NCI-H2227 (cell line): Measurements from ENCODE around the gene MAFF.
"Not testable (repeated sequence)": the region's sequence is repeated elsewhere in the genome, so short reads cannot be mapped to it uniquely, and the experiment has no call there.

ENCODE experiments used
- DNase-seq: peaks from one replicate; lab custom pipeline; 2025; ENCODE audit not compliant: unreplicated experiment; lab: John Stamatoyannopoulos, UW

MAFF gene

DNA sequence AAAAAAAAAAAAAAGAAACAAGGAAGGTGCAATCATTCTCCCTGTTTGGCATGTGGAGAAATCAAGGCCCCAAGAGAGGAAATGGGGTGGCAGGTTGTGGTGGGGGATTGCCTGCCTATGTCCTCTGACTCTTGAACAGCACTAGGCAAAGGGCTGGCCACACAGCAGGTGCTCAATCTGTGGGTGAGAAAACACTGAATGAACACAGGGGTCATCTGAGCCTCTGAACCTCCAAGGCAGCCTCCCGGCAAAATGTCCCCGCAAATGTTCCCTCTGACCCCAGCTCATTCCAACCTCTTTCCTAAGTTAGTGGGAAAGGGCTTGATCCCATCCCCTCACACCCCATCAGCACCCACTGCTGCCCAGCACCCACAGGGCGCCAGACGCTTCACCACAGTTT is 24.8 kb upstream of the MAFF start:
- DNase-seq = no peak

DNA sequence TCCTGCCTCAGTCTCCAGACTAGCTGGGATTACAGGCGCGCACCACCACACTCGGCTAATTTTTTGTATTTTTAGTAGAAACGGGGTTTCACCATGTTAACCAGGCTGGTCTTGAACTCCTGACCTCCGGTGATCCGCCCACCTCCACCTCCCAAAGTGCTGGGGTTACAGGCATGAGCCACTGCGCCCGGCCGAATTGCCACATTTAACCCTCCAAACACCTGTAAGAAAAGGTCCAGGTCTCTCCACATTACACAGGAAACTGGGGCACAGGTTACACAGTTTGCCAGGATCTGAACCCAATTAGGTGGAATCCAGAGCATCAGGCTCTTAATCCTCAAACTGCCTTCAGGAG is 24.2 kb upstream of the MAFF start:
- not testable (repeated sequence) for DNase-seq

DNA sequence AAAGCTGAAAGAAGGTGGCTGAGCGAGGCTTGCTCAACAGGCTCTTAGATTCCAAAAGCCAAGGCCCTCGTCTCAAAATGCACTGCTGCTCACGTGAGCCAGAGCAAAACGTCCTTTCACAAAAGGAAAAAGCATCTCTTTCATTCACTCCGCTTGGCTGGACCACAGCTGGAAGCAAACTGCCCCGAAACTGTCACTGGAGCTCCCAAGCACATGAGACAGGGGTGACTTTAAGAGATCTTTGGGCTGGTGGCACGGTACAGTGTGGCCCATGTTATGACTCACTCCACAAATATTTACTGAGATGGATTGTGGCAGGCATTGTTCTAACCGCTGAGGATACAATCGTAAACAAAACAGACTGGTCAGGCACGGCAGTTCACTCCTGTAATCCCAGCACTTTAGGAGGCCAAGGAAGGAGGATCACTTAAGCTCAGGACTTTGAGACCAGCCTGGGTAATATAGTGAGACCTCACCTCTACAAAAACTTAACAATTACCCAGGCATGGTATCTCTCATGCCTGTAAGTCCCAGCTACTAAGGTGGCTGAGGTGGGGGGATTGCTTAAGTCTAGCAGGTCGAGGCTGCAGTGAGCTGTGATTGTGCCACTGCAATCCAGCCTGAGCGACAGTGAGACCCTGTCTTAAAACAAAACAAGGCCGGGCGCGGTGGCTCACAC is 23.7 kb upstream of the MAFF start:
- DNase-seq = no peak

DNA sequence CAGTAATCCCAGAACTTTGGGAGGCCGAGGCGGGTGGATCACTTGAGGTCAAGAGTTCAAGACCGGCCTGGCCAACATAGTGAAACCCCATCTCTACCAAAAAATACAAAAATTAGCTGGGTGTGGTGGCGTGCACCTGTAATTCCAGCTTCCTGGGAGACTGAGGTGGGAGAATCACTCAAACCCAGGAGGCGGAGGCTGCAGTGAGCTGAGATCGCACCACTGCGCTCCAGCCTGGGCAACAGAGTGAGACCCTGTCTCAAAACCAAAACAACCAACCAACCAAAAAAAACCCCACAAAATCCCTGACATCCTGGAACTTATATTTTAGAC is 23.2 kb upstream of the MAFF start:
- not testable (repeated sequence) for DNase-seq

DNA sequence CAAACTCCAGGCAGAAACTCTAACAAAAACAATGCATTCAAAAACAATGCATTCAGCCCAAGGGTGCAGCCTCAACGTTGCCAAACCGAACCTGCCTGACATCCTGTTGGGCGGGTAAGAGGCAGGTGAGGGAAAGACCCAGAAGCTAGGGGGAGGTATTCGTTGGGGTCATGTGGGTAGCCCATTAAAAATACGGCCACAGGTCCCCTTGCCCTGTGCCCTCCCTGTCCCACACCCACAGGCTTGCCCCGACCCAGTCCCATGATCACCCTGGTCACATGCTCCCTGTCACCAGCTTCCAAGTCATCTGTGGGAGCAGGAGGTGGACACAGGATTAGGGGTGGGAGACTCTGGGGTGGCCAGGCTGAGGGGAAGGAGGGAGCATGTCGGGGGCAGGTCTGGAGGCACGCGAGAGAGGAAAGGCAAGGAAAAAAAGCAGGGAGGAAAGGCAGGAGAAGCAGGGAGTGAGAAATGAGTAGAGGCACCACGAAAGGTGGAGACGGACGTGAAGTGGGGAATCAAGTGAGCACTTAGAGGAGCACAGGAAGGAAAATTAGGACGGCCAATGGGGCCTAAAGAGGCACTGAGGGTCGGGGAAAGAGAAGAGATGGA is 20.8 kb upstream of the MAFF start:
- no peak for DNase-seq

DNA sequence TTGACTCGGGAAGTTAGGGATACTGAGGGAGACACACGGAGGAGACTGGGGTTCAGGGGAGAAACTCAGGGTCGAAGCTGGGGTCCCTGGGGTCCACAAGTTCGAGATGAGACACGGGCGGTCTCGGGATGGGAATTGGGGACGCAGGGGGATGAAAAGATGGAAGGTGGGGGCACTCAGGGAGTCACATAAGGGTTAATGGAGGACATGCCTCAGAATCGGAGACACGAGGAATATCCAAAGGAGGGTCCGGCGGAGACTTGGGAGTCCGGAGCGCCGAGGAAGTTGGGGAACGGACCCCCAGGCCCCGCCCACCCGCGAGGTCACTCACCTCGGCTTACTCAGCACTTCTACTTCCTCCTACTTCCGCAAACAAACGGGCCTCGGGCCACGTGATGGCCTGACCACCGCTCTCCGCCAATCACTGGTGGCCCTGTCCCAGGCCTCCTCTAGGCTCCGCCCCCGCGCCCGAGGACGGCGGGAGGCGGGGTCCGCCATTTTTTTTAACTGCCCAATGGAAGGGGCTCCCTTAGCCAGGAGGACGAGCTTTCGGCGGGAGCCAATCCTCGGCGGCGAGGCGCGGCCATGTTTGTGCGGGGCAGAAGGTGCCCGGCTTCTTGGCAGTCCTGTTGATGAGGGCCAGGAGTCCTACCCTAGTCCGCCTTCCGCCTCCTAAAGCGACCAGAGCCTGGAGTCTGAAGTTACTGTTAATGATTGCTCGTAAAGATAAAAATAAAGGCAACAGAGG is 20.2 kb upstream of the MAFF start, which contains the start of gene PLA2G6:
PLA2G6 (minus strand) TSS at position 378 of the 748 bp plus-strand sequence. CDS start 12,404 bp downstream, outside the sequence.
- peak; percentile 98 for DNase-seq

DNA sequence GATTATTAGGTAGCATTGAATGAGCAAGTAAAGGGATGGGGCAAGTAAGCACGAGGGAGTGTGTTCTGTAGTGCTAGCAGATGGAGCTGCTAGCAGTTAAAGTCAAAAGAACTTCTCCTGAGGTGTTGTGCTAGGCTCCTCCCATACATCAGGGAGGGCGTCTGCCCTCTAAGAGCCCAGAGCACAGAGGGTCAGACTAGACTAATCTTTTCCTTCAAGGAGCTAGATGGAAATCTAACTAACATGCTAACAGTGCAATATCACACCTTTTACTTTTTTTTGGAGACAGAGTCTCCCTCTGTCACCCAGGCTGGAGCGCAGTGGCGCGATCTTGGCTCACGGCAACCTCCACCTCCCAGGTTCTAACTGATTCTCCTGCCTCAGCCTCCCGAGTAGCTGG is 17.0 kb upstream of the MAFF start:
- DNase-seq = no peak

DNA sequence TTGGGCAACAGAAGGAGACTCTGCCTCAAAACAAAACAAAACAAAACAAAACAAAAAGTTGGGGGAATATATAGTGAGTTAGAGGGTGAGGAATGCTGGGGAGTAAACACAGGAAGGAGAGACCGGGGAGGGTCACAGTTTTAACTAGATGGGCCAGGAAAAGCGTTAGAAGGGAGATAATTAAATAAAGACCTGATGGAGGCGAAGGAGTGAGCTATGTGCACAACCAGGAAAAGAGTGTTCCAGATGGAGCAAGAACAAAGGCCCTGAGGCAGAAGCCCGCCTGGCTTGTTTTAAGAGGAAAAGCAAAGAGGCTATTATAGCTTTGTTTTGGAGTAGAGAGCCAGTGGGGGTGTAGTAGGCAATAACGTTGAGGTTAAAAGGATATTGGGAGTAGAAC is 15.4 kb upstream of the MAFF start:
- no peak for DNase-seq

DNA sequence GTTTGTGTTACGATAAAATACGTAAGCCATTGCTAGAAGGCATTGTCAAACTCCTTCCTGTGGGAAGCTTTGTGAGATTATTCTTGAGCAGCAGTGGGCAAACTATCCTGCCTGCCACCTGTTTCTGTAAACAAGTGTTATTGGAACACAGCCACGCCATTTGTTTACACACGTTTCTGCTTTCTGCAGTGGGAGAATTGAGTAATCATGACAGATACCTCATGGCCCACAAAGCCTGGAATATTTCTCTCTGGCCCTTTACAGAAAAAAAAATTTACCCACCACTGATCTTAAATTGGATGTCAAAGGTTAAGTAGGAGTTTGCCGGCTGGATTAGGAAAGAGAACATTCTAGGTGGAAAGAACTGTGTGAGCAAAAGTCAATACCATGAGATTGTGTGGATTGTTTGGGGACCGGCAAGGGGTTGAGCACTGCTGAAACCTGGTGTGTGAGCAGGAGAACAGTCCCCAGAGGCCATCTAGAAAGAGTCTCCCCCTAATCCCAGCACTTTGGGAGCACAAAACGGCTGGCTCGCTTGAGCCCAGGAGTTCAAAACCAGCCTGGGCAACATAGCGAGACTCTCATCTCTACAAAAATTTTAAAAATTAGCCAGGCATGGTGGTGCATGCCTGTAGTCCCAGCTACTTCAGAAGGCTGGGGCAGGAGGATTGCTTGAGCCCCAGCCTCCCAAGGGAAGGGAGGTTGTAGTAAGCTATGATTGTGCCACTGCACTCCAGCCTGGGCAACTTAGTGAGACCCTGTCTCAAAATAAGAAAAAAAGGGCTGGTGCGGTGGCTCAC is 14.2 kb upstream of the MAFF start:
- peak; percentile 12 for DNase-seq

DNA sequence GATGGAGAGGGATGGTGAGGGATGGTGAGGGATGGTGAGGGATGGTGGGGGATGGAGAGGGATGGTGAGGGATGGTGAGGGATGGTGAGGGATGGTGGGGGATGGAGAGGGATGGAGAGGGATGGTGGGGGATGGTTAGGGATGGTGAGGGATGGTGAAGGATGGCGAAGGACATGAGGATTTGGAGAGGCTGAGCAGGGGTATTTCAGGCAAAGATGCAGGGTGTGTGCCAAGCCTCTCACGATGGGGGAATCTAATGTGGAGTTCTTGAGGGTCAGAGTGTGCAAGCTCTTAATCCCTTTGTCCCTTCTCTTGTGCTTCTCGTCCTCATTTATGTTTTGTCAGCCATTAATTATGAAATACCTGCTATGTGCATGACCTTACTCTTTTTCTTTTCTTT is 12.7 kb upstream of the MAFF start:
- no peak for DNase-seq

DNA sequence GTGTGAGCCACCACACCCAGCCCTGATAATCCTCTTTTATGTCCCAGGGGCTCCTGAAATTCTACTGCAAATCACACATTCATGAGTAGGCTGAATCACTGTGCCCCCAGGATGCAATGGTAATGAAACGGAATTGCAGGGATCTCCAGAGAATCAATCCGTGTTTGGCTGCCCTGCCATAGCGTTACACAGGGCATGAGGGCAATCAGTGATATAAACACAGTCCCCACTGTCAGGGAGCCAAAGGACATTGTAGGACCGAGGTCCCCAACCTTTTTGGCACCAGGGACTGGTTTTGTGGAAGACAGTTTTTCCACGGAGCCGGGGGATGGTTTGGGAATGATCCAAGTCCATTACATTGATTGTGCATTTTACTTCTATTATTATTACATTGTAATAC is 11.2 kb upstream of the MAFF start:
- no peak for DNase-seq

DNA sequence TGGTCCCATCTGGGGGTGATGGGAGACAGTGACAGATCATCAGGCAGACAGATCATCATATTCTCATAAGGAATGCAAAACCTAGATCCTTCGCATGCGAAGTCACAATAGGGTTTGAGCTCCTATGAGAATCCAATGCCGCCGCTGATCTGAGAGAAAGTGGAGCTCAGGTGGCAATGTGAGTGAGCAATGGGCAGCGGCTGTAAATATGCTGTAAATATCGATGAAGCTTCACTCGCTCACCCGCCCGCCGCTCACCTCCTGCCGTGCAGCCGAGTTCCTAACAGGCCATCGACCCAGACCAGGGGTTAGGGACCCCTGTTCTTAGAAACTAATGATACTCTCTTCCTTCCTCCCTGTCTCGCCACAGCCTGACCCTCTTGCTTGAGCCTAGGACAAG is 10.7 kb upstream of the MAFF start:
- no peak for DNase-seq

DNA sequence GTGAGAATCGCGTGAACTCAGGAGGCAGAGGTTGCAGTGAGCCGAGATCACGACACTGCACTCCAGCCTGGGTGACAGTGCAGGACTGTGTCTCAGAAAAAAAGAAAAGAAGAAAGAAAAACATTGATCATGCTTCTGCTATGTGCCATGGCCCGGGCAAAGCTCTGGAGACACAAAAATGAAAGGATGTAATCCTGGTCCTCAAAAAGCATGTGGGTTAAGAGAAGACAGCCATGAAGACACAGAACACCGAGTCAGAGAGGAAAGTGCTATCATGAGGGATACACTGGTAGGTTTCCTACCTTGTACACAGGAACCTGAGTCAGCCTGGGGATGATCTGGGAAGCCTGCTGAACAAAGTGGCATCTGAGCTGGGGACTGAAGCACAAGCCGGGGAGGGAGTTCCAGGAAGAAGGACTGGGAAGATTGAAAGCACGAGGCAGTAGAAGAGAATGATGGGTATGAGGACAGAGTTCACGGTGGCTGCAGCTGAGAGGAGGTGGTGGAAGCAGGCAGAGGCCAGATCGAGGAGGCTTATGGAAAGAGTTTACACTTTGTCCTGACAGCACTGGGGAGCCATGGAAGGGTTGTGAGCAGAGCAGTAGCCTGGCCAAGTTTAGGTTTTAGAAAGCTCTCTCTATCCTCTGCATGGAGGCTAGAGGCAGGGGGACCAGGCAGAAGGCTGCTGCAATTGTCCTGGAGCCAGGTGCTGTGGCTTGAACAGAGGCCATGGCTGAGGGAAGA is 9.9 kb upstream of the MAFF start:
- DNase-seq = no peak

DNA sequence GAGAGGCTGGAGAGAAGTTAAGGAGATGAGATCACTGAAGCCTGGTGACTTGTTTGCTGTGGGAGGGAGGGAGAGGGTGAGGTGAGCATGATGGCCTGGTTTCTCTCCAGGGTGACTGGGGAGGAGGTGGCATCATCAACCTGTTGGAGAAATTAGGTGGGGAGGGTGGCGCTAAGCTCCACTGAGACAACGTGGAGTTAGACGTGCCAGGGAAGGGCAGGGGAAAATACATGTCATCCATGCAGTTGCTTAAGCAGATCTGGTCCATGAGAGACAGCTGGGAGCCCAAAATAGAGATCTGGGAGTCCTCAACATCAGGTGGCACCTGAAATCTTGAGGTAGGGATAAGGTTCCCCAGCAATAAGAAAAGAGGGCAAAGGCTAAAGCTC is 9.3 kb upstream of the MAFF start:
- no peak for DNase-seq

DNA sequence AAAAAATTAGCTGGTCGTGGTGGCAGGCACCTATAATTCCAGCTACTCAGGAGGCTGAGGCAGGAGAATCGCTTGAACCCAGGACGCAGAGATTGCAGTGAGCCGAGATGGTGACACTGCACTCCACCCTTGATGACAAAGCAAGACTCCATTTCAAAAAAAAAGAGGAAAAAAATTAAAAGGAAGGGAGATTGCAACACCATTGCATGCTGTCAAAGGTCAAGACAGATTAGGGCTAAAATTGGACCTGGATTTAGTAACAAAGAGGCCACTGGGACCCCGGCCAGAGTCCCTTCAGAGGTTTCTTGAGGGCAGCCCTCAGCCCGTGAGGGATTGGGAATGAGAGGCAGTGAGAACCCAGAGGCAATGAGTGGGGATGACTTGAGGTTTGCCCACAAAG is 8.2 kb upstream of the MAFF start:
- no peak for DNase-seq

DNA sequence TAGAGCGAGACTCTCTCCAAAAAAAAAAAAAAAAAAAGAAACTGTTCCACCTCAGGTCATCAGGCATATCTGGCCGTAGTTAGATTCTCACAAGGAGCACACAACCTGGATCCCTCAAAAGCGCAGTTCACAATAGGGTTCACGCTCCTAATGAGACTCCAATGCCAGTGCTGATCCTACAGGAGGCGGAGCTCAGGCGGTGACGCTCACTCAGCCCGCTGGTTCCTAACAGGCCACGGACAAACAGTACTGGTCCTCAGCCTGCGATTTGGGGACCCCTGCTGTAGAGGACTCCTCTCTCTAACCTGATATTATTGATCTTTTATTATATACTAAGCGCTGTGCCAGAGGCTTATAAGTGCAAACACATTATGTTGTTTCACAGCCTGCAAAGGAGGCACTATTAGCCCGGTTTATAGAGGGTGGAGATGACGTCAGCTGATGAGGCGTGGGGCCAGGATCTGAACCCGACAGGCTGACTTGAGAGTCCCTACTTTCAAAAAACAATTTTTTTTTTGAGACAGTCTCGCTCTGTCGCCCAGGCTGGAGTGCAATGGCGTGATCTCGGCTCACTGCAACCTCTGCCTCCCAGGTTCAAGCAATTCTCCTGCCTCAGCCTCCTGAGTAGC is 4.9 kb upstream of the MAFF start:
- DNase-seq = peak; percentile 43

DNA sequence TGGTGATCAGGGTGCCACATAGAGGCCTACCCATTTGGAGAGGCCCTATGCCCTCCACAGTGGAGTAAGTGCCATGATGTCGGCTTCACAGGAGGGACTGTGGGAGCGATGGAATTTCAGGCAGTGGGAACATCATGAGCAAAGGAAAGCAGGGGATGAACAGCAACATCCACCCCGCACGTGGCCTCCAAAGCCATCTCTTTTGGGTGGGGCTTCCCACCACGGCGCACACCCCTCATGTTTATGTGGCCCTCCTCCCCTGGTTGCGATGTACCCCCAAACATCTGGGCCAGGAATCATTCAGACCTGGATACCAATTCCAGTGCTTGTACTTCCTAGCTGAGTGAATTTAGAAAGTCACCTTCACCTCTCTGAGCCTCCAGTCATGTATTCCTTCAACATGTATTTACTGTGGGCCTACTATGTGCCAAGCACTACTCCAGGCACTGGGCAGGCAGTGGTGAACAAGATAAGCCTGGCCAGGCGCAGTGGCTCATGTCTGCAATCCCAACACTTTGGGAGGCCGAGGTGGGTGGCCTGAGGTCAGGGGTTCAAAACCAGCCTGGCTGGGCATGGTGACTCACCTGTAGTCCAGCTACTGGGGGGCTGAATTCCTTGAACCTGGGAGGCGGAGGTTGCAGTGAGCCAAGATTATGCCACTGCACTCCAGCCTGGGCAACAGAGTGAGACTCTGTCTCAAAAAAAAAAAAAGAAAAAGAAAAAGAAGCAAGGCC is 1.8 kb upstream of the MAFF start:
- DNase-seq = no peak

DNA sequence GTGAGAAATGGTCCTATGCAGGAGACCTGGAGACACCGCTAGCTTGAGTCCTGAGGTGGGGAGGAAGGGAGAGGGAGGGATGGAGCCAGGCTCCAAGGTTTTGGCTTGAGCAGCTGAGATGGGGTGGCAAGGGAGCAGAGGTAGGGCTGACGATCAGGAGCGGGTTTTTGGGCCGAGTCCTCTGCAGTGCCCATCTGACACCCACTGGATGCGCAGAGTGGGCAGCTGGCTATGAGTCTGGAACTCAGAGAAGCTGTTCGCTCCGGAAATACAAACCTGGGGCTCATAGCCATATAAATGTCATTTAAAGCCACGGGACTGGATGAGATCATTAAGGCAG is 453 bp upstream of the MAFF start:
- no peak for DNase-seq

DNA sequence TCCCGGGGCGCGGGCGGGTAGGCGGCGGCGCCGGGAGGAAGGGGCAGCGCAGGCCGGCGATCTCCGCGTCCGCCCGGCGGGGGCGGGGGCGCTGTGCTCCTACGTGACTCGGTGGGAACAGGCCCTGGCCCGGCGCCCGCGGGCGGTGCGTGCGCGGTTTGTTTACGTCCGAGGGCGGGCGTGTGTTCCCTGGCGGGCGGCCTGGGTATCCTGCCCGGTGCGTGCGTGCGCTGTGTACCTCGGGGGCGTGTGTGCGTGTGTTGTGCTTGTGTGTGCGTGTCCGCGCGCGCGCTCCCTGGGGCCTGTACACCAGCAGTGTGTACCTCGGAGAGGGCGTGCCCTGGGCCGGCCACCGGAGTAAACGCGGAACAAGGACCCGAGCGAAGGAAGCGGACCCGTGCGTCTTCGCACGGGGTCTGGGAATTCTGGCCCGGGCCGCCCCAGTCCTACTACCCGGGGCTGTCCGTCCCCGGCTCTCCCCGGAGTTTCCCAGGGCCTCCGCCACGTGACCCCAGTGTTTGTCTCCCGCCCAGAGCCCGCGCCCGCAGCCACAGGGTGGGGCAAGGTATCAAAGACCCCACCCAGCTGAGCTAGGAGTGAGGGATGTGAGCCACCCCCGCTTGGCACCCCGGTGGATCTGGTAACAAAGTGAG is 769 bp downstream of the MAFF start:
- DNase-seq = peak; percentile 65
